Endometrium (tissue), 2 donors: ENCODE data around the gene MYO18A.
"Not testable (repeated sequence)": the region's sequence is repeated elsewhere in the genome, so short reads cannot be mapped to it uniquely, and the experiment has no call there.

Experiments
- FAIRE-seq: peaks from 2 replicates; lab custom pipeline; 2012; peaks lifted over from hg19 to GRCh38; lab: Jason Lieb, UNC
- donor health status: control.
- donor health status: control.

The MYO18A gene

DNA sequence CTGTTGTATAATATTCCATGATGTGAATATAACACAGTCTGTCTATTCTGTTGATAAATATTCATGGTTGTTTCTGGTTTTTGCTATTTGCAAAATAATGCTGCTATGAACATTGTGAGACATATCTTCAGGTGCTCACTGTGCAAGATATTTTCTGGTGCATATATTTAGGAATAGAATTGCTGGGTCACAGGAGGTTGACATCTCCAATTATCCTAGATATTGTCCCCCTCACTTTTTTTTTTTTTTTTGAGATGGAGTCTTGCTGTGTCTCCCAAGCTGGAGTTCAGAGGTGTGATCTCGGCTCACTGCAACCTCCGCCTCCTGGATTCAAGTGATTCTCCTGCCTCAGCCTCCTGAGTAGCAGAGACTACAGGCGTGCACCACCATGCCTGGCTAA lies 14.5 kb upstream of the MYO18A start:
- no peak for FAIRE-seq

DNA sequence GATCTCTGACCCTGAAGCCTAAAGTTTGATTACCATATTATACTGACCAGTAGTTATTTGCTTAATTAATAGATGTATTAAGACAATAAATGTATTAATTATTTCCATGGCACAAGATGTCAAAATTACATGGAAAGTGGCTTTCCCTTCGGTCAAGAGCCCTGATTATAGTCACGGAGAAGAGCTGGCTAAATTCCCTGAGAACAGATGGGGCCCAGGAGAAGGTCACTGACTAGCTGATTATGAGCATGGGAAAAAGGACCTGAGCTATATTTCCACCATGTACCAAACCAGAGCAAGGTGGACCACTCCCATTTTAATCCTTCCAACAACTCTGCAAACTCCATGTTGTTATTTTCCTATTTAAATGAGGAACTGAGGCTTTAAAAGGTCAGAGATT lies 12.9 kb upstream of the MYO18A start:
- FAIRE-seq = no peak

DNA sequence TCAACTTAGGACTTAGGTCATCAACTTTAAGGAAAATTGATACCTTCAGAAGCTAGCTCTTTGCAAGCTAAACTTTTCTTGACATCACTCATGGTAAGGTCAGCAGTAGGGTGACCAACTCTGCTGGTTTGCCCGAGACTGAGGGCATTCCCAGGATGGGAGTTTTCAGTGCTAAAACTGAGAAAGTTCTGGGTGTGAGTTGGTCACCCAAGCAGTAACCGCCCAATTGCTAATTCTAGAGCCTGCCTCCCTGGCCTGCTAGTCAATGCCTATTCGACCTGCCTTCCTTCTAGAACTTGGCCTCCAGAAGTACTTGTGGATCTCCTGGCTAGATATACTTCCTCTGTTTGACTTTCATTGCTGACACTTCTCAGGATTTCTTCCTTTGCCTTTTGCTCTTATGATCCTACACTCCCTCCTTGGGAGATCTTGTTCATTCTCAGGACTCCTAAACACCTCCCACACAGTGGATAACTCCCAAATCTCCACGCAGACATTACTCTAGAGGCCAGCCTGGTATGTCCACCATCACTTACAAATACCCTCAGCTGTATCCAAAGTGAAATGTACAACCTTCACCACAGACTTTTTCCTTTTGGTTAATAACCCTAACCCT lies 10.5 kb upstream of the MYO18A start:
- no peak for FAIRE-seq

DNA sequence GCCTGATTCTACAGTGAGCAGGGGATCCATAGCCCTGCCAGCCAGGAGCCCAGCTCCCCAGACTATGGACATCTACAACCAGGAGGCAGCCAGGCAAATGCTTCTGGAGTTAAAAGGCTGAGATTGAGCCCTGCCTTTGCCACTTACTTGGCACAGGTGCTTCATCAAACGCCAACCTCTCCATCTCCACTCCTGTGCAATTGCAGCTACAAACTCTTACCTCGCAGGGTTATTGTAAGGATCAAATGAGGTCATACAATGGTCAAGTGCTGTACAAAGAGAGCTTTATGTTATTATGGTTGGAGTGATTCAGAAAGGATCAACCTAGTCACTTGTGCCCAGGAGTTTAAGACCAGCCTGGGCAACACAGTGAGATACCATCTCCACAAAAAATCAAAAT lies 9.8 kb upstream of the MYO18A start:
- no peak for FAIRE-seq

DNA sequence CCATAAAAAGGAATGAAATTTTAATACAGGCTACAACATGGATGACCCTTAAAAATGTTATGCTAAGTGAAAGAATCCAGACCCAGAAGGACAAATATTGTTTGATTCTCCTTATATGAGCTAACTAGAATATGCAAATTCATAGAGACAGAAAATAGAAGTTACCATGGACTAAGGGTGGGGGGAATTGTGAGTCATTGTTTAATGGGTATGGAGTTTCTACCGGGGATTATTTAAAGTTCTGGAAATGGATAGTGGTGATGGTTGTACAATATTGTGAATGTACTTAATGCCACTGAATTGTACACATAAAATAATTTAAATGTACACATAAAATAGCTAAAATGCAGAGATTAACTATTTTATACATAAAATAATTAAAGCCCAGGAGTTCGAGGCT lies 9.2 kb upstream of the MYO18A start:
- no peak for FAIRE-seq

DNA sequence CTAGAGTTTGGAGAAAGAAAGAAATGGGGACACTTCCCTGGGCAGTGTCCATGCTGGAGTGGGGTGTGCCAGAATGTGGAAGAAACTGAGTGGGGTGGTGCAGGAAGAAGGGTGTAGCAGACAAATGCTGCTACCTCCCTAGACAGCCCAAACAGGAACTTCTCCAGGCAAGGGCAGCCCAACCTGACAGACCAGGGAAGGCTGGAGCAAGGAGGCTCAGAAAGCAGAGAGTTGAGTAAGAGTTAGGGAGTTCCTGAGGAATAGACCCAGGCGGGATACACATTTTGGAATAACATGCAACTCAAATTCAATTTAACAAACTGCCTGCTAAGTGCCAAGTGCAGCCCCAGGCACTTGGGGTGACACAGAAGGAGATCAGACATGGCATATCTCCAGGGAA lies 1.0 kb upstream of the MYO18A start:
- no peak for FAIRE-seq

DNA sequence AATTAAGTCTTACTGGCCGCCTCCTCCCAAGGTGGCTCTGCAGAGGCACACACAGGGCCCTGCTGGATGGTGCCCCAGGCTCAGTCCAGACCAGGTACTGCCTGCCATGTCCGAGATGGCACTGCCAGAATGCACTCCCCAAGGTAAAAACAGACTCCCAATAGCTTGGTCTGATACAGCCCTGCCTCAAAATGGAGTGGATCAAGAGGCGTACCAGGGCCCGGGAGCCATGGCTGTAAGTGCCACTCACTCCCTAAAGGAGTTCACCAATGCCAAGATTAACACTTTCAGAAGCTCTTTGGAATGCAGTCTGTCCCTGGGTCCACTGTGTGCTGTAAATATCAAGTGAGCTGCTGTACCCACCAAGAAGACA lies 576 bp upstream of the MYO18A start:
- FAIRE-seq = no peak

DNA sequence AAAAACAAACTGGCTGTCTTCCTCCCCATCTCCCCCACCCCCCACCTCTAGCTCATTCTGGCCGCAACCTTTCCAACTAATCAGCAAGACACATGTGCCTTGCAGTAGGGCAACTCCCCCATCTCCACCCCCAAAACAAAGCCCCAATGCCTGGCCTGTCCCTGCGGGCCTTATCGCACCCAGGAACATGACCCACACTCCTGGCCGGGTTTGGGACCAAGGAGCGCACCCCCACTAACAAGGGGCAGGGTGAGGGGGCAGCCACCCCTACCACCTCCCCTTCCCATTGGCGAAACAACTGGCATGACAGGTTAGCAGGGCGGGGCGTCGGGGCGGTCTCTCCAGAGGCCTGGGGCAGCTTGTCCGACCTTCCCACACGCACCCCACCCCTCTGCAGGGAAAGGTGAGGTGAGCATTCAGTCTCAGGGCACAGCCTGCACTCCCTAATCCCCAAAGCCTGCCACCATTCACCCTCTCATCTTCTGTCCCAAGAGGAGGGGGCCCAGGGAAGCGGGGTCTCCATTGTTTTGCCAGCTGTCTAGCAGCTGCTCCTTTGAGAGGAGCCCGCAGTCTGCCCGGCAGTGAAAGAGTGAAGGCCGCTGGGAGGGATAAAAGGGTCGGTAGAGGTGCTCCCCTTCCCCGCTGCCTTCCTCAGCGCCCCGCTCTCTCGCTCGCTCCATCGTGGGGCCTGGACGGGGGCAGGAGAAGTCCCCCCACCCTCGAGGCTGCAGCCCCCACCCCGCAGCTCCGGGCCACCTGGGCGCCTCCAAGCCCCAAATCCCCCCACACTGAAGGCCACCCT lies 765 bp downstream of the MYO18A start:
- FAIRE-seq = no peak

DNA sequence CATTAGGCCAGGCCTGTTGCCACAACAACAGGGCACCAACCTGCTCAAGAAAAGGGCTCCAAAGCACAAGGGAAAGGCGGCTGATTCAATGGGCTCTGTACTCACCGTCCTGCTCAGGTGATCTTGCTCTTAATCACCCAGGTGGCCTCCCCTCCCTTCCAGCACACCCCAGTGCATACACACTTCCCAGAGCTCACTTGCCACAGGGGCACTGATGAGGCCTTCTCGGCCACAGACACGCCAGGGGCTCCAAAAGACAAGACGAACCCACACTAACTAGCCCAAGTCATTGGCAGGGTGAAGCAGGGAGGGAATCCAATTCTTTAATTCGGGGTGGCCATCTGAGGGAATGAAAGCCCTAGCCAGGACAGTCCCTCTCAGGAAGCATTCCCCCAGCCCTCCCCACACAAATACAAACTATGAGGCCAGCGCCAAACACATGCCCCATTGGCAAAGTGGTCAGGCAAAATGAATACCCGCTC lies 1.4 kb downstream of the MYO18A start:
- FAIRE-seq = no peak

DNA sequence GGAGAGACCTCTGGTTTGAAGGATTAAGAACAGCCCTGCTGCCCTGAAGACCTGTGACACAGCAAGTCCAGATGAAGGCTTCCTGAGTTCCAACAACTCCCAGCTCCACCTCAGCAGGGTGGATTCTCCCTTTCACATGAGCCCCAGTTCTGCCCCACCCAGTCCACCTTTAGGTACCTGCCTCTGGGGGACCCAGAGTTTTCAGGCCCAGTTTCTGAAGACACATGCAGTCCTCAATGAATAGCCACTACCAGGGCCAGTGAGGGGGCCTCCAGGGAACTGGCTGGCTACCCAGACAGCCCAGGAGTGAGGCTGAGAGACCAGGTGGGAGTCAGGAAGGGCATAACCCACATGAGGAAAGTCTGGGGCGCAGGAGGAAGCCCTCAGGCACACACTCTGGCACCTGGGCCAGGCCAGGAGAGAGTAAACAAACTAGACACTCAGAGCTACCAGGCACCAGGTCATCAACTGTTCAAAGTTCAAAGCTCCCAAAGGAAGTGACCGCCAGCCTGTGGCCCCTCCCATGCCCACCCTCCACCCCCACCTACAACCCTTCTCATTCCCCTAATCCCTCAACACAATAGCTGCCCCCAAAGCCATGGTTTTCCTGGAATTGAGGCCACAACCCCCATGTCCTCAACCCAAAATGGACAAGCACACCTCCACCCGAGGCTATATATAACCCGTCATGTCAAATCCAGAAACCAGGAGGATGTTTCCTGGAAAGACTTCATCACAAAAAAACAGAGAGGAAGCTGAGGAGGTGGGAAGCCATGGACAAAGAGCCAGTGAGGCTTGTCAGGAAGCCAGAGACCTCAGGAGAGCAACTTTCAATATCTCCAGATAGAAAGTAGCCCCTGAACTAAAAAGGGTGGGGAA lies 2.1 kb downstream of the MYO18A start:
- no peak for FAIRE-seq

DNA sequence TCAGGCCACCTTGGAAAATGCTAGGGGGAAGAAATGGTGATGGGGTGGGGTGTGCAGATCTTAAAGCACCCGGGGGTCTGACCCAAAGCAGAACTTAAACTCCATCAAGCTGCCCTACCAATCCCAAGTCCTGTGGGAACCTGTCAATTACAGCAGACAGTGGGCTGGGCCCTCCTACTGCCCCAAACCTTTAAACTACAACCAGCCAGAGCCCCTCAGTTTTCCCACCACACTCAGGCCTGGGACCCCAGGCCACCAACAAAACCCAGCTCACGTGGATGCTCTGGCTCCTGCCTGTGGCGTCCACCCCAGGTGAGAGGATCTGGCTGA lies 2.7 kb downstream of the MYO18A start:
- FAIRE-seq = no peak

DNA sequence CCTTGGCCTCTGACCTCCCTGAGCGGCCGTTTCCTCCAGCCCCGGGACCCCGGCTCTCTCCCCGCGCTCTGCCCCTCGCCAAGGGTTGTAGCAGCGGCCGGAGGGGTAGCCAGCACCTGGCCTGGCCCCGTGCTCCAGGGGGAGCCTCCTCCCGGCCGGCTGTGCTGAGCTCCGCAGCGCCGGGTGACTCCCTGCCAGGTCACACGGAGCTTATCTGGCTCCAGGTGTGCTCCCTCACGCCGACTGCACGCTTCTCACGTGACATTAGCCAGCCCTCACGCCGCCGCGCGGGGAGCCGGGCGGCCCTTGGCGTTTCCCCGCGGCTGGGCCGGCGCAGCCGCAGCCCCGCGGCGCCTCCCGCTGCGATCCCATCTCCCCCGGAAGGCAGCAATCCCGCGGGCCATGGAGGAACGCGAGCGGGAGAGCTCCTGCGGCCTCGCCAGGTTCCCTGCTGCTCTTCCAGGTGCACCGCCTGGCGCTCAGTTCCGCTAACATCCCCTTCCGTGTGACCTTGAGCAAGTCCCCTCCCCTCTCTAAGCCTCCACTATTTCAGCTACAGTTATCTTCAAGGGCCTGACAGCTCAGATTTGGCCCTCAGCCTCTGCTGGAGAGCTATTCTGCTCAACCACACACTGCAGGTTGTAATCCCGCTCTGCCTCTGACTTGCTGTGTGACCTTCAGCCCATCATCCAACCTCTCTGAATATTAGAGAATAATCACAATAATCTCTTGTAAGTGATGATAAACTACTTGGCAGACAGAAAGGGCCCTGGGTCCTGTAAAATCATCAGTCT lies 3.4 kb downstream of the MYO18A start:
- no peak for FAIRE-seq

DNA sequence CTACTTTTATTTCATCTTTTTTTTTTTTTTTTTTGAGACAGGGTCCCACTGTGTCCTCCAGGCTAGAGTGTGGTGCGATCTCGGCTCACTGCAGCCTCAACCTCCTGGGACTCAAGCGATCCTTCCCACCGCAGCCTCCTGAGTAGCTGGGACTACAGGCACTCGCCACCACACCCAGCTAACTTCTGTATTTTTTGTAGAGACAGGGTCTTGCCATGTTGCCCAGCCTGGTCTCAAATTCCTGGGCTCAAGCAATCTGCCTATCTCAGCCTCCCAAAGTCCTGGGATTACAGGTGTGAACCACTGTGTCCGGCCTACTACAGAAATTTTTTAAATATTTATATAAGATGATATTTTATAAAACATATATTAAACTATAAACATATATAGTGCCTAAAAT lies 4.8 kb downstream of the MYO18A start:
- no peak for FAIRE-seq

DNA sequence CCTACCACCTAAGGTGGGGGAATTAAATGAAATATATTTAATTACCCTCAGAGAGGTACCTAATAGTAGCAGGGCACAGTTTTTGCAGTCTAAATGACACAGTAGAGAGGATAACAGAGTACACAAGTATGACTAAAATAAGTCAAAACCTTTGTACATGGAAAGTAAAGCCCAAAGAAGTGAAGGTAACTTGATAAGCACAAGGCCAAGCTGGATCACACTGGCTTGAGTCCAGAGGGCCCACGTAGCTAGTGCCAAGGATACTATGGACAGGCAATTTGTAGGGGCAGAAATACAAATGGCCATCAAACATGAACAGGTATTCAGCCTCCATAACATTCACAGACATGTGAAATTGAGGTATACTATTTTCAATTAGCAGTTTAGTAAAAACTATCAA lies 7.6 kb downstream of the MYO18A start:
- FAIRE-seq = no peak

DNA sequence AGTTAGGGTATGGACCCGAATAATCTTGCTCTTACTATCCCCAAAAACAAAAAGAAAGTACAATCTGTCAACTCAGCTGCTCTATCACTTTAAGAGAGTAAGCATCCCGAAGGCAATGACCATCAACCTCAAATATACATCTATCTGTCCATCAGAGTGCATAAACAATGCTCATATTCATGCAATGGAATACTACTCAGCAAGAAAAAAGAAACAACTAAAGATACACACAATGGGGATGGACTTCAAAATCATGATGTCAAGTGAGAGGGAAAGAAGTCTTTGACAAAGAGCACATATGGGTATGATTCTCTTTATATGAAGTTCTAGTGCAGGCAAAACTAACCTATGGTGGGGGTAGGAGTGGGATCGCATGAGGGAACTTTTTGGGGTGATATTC lies 9.5 kb downstream of the MYO18A start:
- FAIRE-seq = no peak

DNA sequence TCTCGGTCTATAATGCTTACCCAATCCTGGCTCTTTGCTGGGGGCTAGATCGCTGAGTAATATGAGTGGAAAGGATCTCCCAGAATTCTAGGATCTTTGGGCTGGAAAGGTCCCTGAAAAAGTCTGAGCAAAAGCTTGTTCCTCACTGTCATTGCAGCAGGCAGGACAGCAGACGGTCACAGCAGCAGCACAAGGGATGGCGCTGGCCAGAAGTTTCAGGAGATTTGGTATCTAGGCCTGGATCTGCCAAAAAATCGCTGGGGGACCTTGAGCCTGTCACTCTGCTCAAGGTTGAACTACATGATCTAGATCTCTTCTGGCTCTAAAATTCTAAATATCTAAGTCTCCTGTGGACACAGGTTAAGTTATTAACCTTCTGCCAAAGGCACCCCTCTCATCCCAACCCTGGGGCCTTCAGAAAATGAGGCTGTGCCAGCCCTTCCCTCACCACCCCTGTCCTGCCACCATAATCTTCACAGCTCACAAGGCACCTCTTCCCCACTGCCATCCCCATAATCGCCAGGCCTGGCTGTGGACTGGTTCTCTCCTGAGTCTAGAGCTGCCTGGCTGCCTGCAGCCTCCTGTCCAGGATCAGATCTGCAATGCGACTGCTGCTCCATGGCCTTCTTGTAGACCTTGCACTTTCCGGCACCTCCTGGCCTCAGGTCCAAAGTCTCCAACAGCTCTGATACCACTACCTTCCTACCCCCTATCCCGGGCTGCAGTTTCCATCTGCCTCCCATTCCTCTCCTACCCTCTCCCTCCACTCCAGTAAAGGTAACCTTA lies 10.2 kb downstream of the MYO18A start:
- FAIRE-seq = no peak

DNA sequence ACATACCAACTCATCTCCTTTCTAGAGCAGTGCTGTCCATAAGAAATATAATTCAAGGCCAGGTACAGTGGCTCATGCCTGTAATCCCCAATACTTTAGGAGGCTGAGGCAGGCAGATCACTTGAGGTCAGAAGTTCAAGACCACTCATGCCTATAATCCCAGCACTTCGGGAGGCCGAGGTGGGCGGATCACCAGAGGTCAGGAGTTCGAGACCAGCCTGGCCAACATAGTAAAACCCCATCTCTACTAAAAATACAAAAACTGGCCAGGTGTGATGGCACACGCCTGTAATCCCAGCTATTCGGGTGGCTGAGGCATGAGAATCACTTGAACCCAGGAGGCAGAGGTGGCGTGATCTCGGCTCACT lies 11.5 kb downstream of the MYO18A start:
- not testable (repeated sequence) for FAIRE-seq

DNA sequence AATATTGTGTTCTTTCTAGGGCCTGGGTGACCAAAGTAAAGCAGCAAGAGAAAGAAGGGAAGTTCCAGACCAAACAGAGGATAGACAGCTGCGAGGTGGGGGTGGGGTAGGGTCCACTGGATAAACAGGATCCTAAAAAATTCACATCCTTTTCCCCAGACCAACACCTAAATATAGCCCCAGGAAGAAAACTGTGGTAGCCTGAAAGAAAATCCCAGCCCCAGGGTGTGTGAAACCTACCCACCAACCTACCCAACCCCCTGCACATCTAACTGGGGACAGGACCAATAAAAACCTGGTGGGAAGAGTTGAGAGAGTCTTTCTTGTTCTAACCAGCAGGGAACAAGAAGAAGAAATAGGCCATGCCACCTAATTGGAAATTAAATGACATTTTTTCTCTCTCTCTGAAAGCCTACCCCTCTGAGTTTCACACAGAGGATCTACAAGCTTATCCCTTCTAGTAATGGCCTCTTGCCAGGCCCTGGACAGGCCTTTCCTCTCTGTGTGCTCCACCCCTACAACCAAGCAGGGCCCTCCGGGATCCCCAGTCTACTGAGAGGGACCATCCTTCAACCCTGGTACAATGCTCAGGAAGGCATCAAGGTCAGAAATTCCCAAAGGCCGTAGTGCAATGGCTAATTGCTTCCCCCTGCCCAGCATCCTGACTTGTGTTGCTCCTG lies 12.0 kb downstream of the MYO18A start:
- no peak for FAIRE-seq

DNA sequence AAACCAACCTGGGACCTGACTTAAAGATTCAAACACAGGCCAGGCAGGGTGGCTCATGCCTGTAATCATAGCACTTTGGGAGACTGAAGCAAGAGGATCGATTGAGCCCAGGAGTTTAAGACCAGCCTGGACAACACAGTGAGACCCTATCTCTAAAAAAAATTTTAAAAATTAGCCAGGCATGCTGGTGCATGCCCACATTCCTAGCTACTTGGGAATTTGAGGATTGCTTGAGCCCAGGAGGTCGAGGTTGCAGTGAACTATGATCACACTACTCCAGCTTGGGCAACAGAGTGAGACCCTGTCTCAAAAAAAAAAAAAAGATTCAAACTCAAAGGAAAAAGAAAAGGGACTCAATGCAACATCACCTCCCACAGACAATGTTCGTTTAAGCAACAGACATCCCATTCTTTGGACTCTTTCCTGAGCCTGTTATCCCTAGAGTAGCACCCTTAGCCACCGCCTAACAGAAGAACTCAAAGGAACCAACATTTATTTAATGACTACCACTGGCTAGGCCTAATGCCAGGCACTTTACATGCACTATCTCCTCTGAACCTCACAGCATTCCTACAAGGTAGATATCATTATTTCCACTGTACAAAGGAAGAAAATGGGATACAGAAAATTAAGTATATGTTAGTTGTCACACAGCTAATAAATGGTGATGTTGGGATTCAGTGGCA lies 12.7 kb downstream of the MYO18A start:
- no peak for FAIRE-seq

DNA sequence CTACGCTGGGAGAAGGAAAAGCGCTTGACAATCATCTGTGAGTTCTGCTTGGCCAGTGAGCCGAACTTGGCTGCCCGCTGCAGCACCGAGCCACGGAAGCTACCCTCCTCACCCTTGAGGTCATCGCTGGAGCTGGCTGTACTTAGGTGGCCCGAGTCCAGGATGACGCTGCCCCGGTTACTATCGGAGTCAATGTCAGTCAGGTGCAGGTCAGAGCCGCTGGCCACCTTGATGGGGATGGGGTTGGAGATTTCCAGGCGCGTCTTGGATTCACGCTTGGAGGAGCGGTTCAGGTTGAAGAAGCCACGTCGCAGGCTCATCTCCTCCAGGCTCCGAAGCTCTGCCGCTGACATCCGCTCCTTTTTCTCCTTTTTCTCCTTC lies 13.7 kb downstream of the MYO18A start:
- no peak for FAIRE-seq
